SK-N-SH (cell line): ENCODE measurements around the gene PAQR7. TPM values are rescaled to one million over a fixed set of nuclear protein-coding genes. Genes with fewer than 3 reads are reported as not detected.

Source experiments
- CTCF ChIA-PET: fragments of 300-600, 350-600 bp; formaldehyde crosslinking; extraction: SDS; loops from one replicate; lab custom pipeline; 2021; lab: Yijun Ruan, JAX
- POLR2A ChIA-PET: fragments of 350-600 bp; sonication (Branson Sonifier 250); formaldehyde crosslinking; extraction: SDS; loops from one replicate; lab custom pipeline; 2020; ENCODE audit warnings: antibody characterized with exemption, inconsistent platforms; lab: Yijun Ruan, JAX
- DNase-seq: peaks from one replicate; pipeline ENCODE4 v3.0.0; 2012
- H2AFZ ChIP-seq: fragments of 200-600 bp; sonication (generic); 2 replicates; pipeline ENCODE4 v1.8.1; 2016; ENCODE audit warnings: antibody characterized with exemption, mild to moderate bottlenecking, low read depth
- H3F3A ChIP-seq: fragments of 200-600 bp; sonication (generic); replicated peaks from 2 replicates; pipeline ENCODE3; 2016; ENCODE audit warnings: antibody characterized with exemption, mild to moderate bottlenecking; ENCODE audit not compliant: insufficient read depth
- H3K27ac ChIP-seq, 2 experiments: fragments of 200-500 bp in 1 of 2; fragments of 200-600 bp in 1 of 2; sonication (Bioruptor generic) in 1 of 2; sonication (generic), shearing (Covaris generic) in 1 of 2; 2 replicates each; pipeline versions ENCODE4 v1.5.1 to v1.6.1; 2014 to 2016; ENCODE audit warnings: low read depth in 2 of 2, inconsistent platforms in 1 of 2, low read length in 1 of 2, mild to moderate bottlenecking in 1 of 2, mixed read lengths in 1 of 2
- H3K27me3 ChIP-seq: fragments of 200-600 bp; sonication (generic), shearing (Covaris generic); 2 replicates; pipeline ENCODE4 v1.6.1; 2016; ENCODE audit warnings: mixed run types; ENCODE audit not compliant: insufficient read depth
- H3K36me3 ChIP-seq, 2 experiments: fragments of 200-500 bp in 1 of 2; fragments of 200-600 bp in 1 of 2; sonication (Bioruptor generic) in 1 of 2; sonication (generic) in 1 of 2; replicated peaks in 1 of 2; 2 replicates each; pipeline versions ENCODE3 to v1.5.1; 2014 to 2016; ENCODE audit warnings: low read length in 1 of 2, mild to moderate bottlenecking in 1 of 2; ENCODE audit not compliant: insufficient read depth in 2 of 2, control insufficient read depth in 1 of 2
- H3K4me1 ChIP-seq, 2 experiments: fragments of 200-500 bp in 1 of 2; fragments of 200-600 bp in 1 of 2; sonication (Bioruptor generic) in 1 of 2; sonication (generic), shearing (Covaris generic) in 1 of 2; 2 replicates each; pipeline versions ENCODE4 v1.5.1 to v1.6.1; 2014 to 2016; ENCODE audit warnings: low read depth in 1 of 2, low read length in 1 of 2, mixed run types in 1 of 2; ENCODE audit not compliant: insufficient read depth in 2 of 2, control insufficient read depth in 1 of 2
- H3K4me2 ChIP-seq: fragments of 200-600 bp; sonication (generic), shearing (Covaris generic); 2 replicates; pipeline ENCODE4 v1.6.1; 2017; ENCODE audit warnings: mixed run types
- H3K4me3 ChIP-seq, 2 experiments: fragments of 200-500 bp in 1 of 2; fragments of 200-600 bp in 1 of 2; sonication (Bioruptor generic) in 1 of 2; sonication (generic), shearing (Covaris generic) in 1 of 2; 2 replicates each; pipeline versions ENCODE4 v1.5.1 to v1.8.1; 2014 to 2016; ENCODE audit warnings: low read depth in 2 of 2, inconsistent platforms in 1 of 2, low read length in 1 of 2, mild to moderate bottlenecking in 1 of 2, mixed read lengths in 1 of 2, moderate library complexity in 1 of 2
- H3K79me2 ChIP-seq: fragments of 200-600 bp; sonication (generic); 2 replicates; pipeline ENCODE4 v1.8.1; 2017; ENCODE audit warnings: mild to moderate bottlenecking; ENCODE audit not compliant: insufficient read depth
- H3K9ac ChIP-seq: fragments of 200-600 bp; sonication (generic); 2 replicates; pipeline ENCODE4 v1.6.1; 2017; ENCODE audit warnings: mixed run types
- H3K9me2 ChIP-seq: fragments of 200-600 bp; sonication (generic); 2 replicates; pipeline ENCODE4 v1.6.1; 2017; ENCODE audit warnings: mixed run types
- H3K9me3 ChIP-seq: fragments of 200-600 bp; sonication (generic); 2 replicates; pipeline ENCODE4 v1.6.1; 2017; ENCODE audit warnings: mixed run types, mild to moderate bottlenecking, moderate library complexity
- H4K20me1 ChIP-seq: fragments of 200-600 bp; sonication (generic); 2 replicates; pipeline ENCODE4 v1.6.1; 2017; ENCODE audit warnings: mild to moderate bottlenecking, mixed run types; ENCODE audit not compliant: insufficient read depth
- CTCF ChIP-seq: fragments of 200-600 bp; sonication (generic); IDR thresholded peaks from 2 replicates; pipeline ENCODE4 v1.6.1; 2017; ENCODE audit warnings: antibody characterized with exemption, mild to moderate bottlenecking, moderate library complexity
- ELF1 ChIP-seq: IDR thresholded peaks from 2 replicates; pipeline ENCODE4 v1.4.0; 2012
- FOSL2 ChIP-seq: IDR thresholded peaks from 2 replicates; pipeline ENCODE4 v1.4.0; 2012; ENCODE audit warnings: low read depth, mild to moderate bottlenecking, moderate library complexity, borderline replicate concordance
- FOXM1 ChIP-seq: IDR thresholded peaks from 2 replicates; pipeline ENCODE4 v1.4.0; 2012; ENCODE audit warnings: low read depth, mild to moderate bottlenecking
- IRF3 ChIP-seq: fragments of 150-350 bp; IDR thresholded peaks from 2 replicates; pipeline ENCODE4 v1.6.1; 2016; ENCODE audit warnings: mild to moderate bottlenecking, low read depth, low read length
- JUND ChIP-seq: IDR thresholded peaks from 2 replicates; pipeline ENCODE4 v1.4.0; 2012
- MXI1 ChIP-seq: IDR thresholded peaks from 2 replicates; pipeline ENCODE4 v1.6.1; 2012; ENCODE audit warnings: mild to moderate bottlenecking, low read depth, low read length, improper control_type of control experiment
- NRF1 ChIP-seq: IDR thresholded peaks from 2 replicates; pipeline ENCODE4 v1.6.1; 2012; ENCODE audit warnings: low read depth, mild to moderate bottlenecking, low read length
- POLR2AphosphoS5 ChIP-seq: IDR thresholded peaks from 2 replicates; pipeline ENCODE4 v1.6.1; 2012; ENCODE audit warnings: low read depth, low read length
- RAD21 ChIP-seq: IDR thresholded peaks from 2 replicates; pipeline ENCODE4 v1.6.1; 2012; ENCODE audit warnings: mild to moderate bottlenecking, low read length
- REST ChIP-seq: IDR thresholded peaks from 2 replicates; pipeline ENCODE4 v1.6.1; 2012; ENCODE audit warnings: mild to moderate bottlenecking, low read depth, low read length, moderate library complexity
- RXRA ChIP-seq: IDR thresholded peaks from 2 replicates; pipeline ENCODE4 v1.4.0; 2012; ENCODE audit warnings: low read depth, mild to moderate bottlenecking, borderline replicate concordance
- TAF1 ChIP-seq: IDR thresholded peaks from 2 replicates; pipeline ENCODE4 v1.6.1; 2012; ENCODE audit warnings: low read depth, mild to moderate bottlenecking, low read length, moderate library complexity, borderline replicate concordance
- TCF12 ChIP-seq: IDR thresholded peaks from 2 replicates; pipeline ENCODE4 v1.4.0; 2012
- USF1 ChIP-seq: IDR thresholded peaks from 2 replicates; pipeline ENCODE4 v1.4.0; 2012; ENCODE audit warnings: low read depth, borderline replicate concordance
- USF2 ChIP-seq: fragments of 150-350 bp; IDR thresholded peaks from 2 replicates; pipeline ENCODE4 v1.6.1; 2017; ENCODE audit warnings: antibody characterized with exemption, low read length, low read depth, borderline replicate concordance
- YY1 ChIP-seq: IDR thresholded peaks from 2 replicates; pipeline ENCODE4 v1.4.0; 2012; ENCODE audit warnings: low read depth, mild to moderate bottlenecking
- WGBS: methylation state at CpG from one replicate; pipeline ENCODE4 v1.1.6; 2017; ENCODE audit warnings: low lambda C conversion rate; 5-methylcytosine and 5-hydroxymethylcytosine counted together
- polyA plus RNA-seq, 3 experiments: library from polyadenylated mRNA; depleted of rRNA; stranded (reverse); fragments of >200 nt; gene quantifications; 2 replicates each; pipeline ENCODE4 v1.2.3, GENCODE V29; 2012

PAQR7 gene
- polyA plus RNA-seq, 1 of the 3 experiments (the other 2 are of a cell fraction) = 5.6 TPM

- no peaks in the 10 kb centered on the region for H3K9me2 ChIP-seq
- H3K9ac ChIP-seq = no peak overlapping the region
- 0 out of 2 replicates have a peak, but pooled peaks cover 7% of the 10 kb centered on the region for H3K9me3 ChIP-seq
- peaks cover 36% of the 10 kb centered on the region for H3K79me2 ChIP-seq
- H2AFZ ChIP-seq = no peak overlapping the region
- no peaks in the 10 kb centered on the region for H3F3A ChIP-seq
- H4K20me1 ChIP-seq = no peaks in the 10 kb centered on the region
- peaks cover 0 to 6% of the 10 kb centered on the region in 2 experiments; a peak in 1 of 4 replicates for H3K4me1 ChIP-seq
- H3K4me3 ChIP-seq = no peak overlapping the region
- TF ChIP-seq YY1 (no peak), MXI1 (no peak), JUND (no peak), USF1 (no peak), TCF12 (no peak), NRF1 (no peak), FOXM1 (no peak), POLR2AphosphoS5 (no peak), FOSL2 (no peak), REST (no peak), CTCF (no peak), IRF3 (no peak), USF2 (no peak), RAD21 (no peak), TAF1 (no peak), RXRA (no peak), ELF1 (no peak)
- WGBS = 83% methylated on average over 2 of the region's 2 CpGs
- ChIA-PET CTCF (interaction anchor here (1.0 kb wide), 1 partner anchor 33 kb away, joined by 3 read pairs; no protein-coding TSS in a partner anchor), POLR2A (no interaction called here)
- H3K27me3 ChIP-seq = no peaks in the 10 kb centered on the region
- H3K36me3 ChIP-seq = no peaks in the 10 kb centered on the region
- H3K4me2 ChIP-seq = no peak overlapping the region
- no peak for DNase-seq
- no peak overlapping the region for H3K27ac ChIP-seq
Observed at GRCh38 chr1:25854554-25854953, 21.0 kb downstream of the PAQR7 start.
